Fibroblast of the aortic adventitia (primary cell): Measurements from ENCODE around the gene MUC20. TPM values are rescaled to one million over a fixed set of nuclear protein-coding genes. Genes with fewer than 3 reads are reported as not detected.
"Not testable (repeated sequence)": the region's sequence is repeated elsewhere in the genome, so short reads cannot be mapped to it uniquely, and the experiment has no call there.

Experiments used
- DNase-seq: peaks from one replicate; pipeline ENCODE4 v3.0.0-alpha.2; 2010; ENCODE audit warnings: low read depth
- H3K4me3 ChIP-seq: 2 replicates; pipeline ENCODE4 v1.5.1; 2011; ENCODE audit warnings: low read depth, mild to moderate bottlenecking, control low read depth, low read length, moderate library complexity
- CTCF ChIP-seq: IDR thresholded peaks from 2 replicates; pipeline ENCODE4 v1.5.1; 2011; ENCODE audit warnings: mild to moderate bottlenecking, low read length, control low read depth, inconsistent platforms; ENCODE audit not compliant: insufficient read depth
- total RNA-seq: library from RNA; depleted of rRNA; stranded (reverse); fragments of >200 nt; gene quantifications from 2 replicates; pipeline ENCODE4 v1.2.3, GENCODE V29; 2012; ENCODE audit warnings: low replicate concordance

Gene MUC20
- total RNA-seq, 1 donor = 0.63 TPM

DNA sequence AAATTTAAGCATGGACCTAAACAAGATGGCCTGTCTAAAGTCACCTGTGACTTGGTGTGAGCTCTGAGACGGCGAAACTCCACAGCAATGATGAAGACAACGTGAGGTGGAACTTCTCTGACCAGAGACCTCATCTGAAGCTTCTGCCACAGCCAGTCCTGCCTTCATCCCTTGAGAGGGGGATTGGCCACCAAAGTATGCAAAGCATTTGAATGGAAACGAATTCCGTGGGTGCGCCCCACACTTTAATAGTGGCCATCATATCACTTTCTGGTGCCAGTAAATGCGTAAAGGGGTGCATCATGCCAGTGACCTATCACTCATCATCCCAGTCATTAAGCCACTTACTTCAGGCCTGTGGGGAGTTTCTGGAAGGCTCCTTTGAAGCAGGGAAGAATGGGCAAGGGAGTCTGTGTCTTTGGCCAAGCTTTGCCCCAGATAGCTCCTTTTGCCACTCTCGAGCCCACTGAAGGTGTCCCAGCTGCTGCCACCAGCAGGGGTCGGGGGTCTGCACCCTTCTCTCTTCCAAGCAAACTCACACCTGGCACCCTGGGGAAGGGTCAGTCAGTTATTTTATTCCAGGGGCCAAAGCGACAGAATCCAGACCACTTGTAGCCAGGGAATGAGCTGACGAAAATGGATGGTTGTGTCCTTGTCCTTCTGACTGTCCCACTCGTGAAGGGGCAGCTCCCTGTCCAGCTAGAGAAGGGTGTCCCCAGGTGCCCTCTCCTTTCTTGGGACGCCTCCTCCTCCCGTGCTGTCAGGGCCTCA, 17.7 kb downstream of the MUC20 start:
- TF ChIP-seq CTCF = no peak
- no peak overlapping the region for H3K4me3 ChIP-seq
- DNase-seq = no peak

GRCh38 chr3:195739561-195740111, 18.9 kb downstream of the MUC20 start:
- no peak for TF ChIP-seq CTCF
- DNase-seq = no peak
- H3K4me3 ChIP-seq = no peak overlapping the region

GRCh38 chr3:195744437-195744836, 23.7 kb downstream of the MUC20 start:
- H3K4me3 ChIP-seq = no peak overlapping the region
- no peak for TF ChIP-seq CTCF
- DNase-seq = no peak

- H3K4me3 ChIP-seq = no peak overlapping the region
- DNase-seq = no peak
- TF ChIP-seq CTCF = no peak
Observed at GRCh38 chr3:195746346-195746745, 25.6 kb downstream of the MUC20 start.

GRCh38 chr3:195746751-195747150, 26.0 kb downstream of the MUC20 start:
- no peak for TF ChIP-seq CTCF
- no peak for DNase-seq
- H3K4me3 ChIP-seq = no peak overlapping the region

DNA sequence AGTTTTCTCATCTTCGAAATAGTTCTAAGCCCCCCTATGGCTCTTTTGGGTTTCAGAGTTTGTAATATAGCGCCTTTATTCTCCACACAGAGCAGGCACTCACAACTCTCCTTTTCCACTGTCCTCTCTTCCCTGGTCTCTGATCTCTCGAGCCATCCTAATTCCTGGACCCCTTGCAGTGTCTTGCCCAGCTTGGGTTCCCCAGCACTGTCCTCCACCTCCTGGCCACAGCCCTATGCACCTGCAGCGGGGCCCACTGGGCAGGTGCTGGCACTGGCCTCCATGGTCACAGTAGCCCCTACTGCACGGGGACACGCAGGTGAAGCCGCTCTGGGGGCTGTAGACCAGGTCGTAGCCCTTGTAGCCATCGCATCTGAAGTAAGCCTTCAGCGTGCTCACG, 27.9 kb downstream of the MUC20 start:
- H3K4me3 ChIP-seq = no peak overlapping the region
- DNase-seq = no peak
- no peak for TF ChIP-seq CTCF

- not testable (repeated sequence) for DNase-seq, H3K4me3 ChIP-seq
Observed at GRCh38 chr3:195749101-195749500, 28.3 kb downstream of the MUC20 start.
